ENCODE measurements around the gene FNDC5.
A peak's percentile ranks its signal among the peaks of the same experiment; 100 is the strongest.
"Not testable (repeated sequence)": the region's sequence is repeated elsewhere in the genome, so short reads cannot be mapped to it uniquely, and the experiment has no call there.

The FNDC5 gene

DNA sequence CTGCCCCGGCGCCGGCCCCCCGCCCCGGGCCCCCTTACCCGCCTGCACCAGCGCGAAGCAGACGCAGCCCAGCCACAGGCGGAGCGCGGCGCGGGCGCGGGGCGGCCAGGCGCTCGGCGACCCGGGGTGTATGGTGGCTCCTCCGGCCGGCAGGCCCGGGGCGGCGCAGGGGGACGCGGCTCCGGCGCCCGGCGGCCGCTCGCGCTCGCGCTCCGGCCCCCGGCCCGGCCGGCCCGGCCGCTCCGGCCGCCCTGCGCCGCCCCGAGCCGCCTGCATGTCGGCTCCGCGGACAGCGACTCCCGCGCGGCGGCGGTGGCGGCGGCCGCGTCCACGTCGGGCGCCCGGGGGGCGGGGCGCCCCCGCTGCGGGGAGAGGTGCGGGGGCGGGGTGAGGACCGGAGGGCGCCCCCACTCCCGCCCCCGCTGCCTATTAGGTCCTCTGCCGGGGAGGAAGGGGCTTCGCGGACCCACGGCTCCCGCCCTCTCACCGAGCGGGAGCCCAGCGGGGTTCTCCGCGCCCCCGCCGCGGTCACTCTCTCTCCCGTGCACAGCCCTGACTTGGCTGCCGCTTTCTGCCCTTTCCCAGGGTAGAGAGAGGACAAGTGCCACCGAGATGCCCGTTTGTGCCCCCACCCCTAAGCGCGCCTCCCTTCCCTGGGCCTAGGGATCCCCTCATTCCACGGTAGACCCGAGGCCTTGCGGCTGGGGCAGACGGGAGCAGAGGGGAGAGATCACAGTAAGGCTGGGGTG lies at the start of gene FNDC5:
FNDC5 (minus strand) TSS at position 298 of the 749 bp plus-strand sequence.
- no peak for DNase-seq (ENCODE audit: low read depth in 1 of 2, low spot score in 1 of 2)
- TF ChIP-seq JUND (IDR thresholded peaks at IDR 0.05; ENCODE audit: low read depth) = no peak
- in situ Hi-C loops (cut with HindIII; ENCODE audit: low pct_unique_long_range_greater_than_20kb, low sequenced_read_pairs) = no loop called here

DNA sequence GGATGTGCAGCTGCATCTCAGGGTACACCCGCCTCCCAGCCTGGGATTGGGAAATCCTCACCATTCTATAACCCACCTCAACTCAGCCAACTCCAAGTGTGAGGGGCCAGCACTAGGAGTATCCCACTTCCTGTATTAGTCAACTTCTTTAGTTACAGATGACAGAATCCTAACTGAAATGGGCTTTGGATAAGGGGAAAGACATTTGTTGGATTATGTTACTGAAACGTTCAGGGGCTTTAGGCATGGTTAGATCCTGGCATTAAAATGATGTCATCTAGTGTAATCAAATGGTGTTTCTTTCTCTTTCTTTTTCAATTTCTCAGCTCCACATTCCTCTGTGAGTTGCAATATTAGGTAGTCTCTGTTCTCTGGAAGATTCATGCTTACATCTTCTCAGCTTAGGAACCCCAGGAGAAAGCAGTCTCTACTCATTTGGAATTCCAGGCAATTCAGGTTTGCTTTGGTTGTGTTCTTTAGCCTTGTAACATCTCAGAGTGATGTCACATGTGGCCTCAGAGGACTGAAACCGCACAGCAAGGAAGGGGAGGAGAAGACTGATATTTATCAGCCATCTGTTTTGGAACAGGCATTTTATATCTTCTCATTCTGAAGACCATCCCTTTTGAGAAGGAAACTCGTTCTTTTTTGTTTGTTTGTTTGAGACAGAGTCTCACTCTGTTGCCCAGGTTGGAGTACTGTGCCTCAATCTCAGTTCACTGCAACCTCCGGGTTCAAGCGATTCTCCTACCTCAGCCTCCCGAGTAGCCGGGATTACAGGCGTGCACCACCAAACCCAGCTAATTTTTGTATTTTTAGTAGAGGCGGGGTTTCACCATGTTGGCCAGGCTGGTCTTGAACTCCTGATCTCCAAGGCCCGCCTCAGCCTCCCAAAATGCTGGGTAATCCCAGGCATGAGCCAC lies 49.4 kb upstream of the FNDC5 start:
- TF ChIP-seq JUND (IDR thresholded peaks at IDR 0.05; ENCODE audit: low read depth) = no peak
- in situ Hi-C loops (cut with HindIII; ENCODE audit: low pct_unique_long_range_greater_than_20kb, low sequenced_read_pairs) = no loop called here
- no peak for DNase-seq (ENCODE audit: low read depth in 1 of 2, low spot score in 1 of 2)

- TF ChIP-seq JUND (IDR thresholded peaks at IDR 0.05; ENCODE audit: low read depth) = no peak
- in situ Hi-C loops (cut with HindIII; ENCODE audit: low pct_unique_long_range_greater_than_20kb, low sequenced_read_pairs) = no loop called here
- DNase-seq (ENCODE audit: low read depth in 1 of 2, low spot score in 1 of 2) = no peak
Measured at GRCh38 chr1:32918179-32918578, 47.5 kb upstream of the FNDC5 start.

DNA sequence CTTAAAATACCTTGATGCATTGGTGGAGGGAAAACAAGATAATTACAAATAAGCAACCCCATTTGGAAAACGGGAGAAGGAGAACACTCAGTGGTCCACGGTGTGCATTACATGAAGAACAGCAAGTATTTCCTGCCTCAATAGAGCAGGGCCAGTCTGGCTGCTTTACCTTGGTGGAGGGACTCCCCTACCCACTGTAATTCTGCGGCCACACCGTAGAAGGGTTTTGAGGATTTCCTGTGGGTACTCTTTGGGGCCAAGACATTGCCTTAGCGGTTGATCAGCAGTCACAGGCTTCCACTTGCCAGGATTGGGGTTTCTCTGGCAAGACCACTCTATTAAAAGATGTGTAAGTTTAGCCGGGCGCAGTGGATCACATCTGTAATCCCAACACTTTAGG lies 46.8 kb upstream of the FNDC5 start:
- in situ Hi-C loops (cut with HindIII; ENCODE audit: low pct_unique_long_range_greater_than_20kb, low sequenced_read_pairs) = no loop called here

GRCh38 chr1:32915766-32916706 lies 45.3 kb upstream of the FNDC5 start:
- in situ Hi-C loops (cut with HindIII; ENCODE audit: low pct_unique_long_range_greater_than_20kb, low sequenced_read_pairs) = no loop called here
- no peak for TF ChIP-seq JUND (IDR thresholded peaks at IDR 0.05; ENCODE audit: low read depth)

More for the DNA sequence above, 46.8 kb upstream of the FNDC5 start:
- TF ChIP-seq JUND (IDR thresholded peaks at IDR 0.05; ENCODE audit: low read depth) = no peak
- no peak for DNase-seq (ENCODE audit: low read depth in 1 of 2, low spot score in 1 of 2)

DNA sequence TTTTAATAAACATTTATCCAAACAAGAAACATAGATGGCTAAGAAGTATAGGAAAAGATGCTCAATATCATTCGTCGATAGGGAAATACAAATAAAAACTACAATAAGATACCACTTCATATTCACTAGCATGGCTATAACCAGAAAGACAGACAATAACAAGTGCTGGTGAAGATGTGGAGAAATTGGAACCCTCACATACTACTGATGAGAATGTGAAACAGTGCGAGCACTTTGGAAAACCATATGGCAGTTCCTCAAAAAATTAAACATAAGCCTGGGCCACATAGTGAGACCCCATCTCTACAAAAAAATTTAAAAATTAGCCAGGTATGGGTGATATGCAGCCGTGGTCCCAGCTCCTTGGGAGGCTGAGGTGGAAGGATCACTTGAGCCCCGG lies 39.6 kb upstream of the FNDC5 start:
- in situ Hi-C loops (cut with HindIII; ENCODE audit: low pct_unique_long_range_greater_than_20kb, low sequenced_read_pairs) = no loop called here
- no peak for DNase-seq (ENCODE audit: low read depth in 1 of 2, low spot score in 1 of 2)
- no peak for TF ChIP-seq JUND (IDR thresholded peaks at IDR 0.05; ENCODE audit: low read depth)

More at GRCh38 chr1:32915766-32916706, 45.3 kb upstream of the FNDC5 start:
- DNase-seq (ENCODE audit: low read depth in 1 of 2, low spot score in 1 of 2) = no peak

DNA sequence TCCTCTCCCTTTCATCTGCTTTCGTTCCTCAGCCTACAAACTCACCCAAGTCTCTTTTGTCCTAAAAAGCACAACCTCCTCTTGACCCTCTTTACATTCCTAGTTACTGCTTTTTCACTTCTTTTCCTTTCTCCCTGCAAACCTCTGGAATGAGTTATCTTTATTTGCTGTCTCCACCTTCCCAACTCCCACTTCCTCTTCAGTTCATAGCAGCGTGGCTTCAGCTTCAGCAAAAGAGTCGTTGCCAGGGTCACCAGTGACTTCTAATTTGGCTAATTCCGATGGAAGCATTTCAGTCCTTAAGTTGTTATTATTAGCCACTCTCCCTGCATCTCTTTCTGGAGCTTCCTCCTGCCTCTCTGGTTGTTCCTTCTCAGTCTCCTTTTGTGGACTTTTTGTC lies 36.7 kb upstream of the FNDC5 start:
- TF ChIP-seq JUND (IDR thresholded peaks at IDR 0.05; ENCODE audit: low read depth) = no peak
- in situ Hi-C loops (cut with HindIII; ENCODE audit: low pct_unique_long_range_greater_than_20kb, low sequenced_read_pairs) = no loop called here
- peak in 1 of 2 experiments; percentile 40 for DNase-seq (ENCODE audit: low read depth in 1 of 2, low spot score in 1 of 2)

GRCh38 chr1:32906654-32907053 lies 35.9 kb upstream of the FNDC5 start:
- no peak for DNase-seq (ENCODE audit: low read depth in 1 of 2, low spot score in 1 of 2)
- no peak for TF ChIP-seq JUND (IDR thresholded peaks at IDR 0.05; ENCODE audit: low read depth)
- in situ Hi-C loops (cut with HindIII; ENCODE audit: low pct_unique_long_range_greater_than_20kb, low sequenced_read_pairs) = no loop called here

DNA sequence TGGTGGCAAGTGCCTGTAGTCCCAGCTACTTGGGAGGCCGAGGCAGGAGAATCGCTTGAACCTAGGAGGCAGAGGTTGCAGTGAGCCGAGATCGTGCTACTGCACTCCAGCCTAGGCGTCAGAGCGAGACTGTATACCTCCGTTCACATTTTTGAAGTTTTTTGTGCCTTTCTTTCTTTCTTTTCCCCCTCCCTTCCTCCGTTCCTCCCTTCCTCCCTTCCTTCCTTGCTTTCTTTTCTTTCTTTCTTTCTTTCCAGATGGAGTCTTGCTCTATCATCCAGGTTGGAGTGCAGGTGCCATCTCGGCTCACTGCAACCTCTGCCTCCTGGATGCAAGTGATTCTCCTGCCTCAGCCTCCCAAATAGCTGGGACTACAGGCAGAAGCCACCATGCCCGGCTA lies 34.9 kb upstream of the FNDC5 start:
- in situ Hi-C loops (cut with HindIII; ENCODE audit: low pct_unique_long_range_greater_than_20kb, low sequenced_read_pairs) = not testable (repeated sequence)

DNA sequence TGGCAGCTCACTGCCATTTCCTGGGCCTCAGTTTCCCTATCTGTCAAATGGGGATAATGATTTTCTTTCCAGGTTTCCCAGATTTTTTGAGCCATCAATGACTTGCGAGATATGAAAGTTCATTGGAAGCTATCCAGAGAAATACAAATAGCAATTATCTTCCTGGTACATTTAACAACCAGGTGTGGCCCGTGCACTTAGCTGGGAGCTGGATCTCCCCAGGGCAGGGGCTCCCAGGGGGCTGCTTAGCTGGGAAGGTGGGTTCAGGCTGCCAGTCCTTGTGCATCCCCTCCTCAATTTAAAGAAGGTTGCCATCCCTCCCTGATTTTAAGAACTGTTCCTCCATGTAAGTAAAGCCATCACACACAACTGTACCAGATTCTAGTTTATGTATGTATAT lies 34.1 kb upstream of the FNDC5 start:
- no peak for DNase-seq (ENCODE audit: low read depth in 1 of 2, low spot score in 1 of 2)
- TF ChIP-seq JUND (IDR thresholded peaks at IDR 0.05; ENCODE audit: low read depth) = no peak
- in situ Hi-C loops (cut with HindIII; ENCODE audit: low pct_unique_long_range_greater_than_20kb, low sequenced_read_pairs) = no loop called here

More for the DNA sequence above, 34.9 kb upstream of the FNDC5 start:
- not testable (repeated sequence) for DNase-seq (ENCODE audit: low read depth in 1 of 2, low spot score in 1 of 2)

DNA sequence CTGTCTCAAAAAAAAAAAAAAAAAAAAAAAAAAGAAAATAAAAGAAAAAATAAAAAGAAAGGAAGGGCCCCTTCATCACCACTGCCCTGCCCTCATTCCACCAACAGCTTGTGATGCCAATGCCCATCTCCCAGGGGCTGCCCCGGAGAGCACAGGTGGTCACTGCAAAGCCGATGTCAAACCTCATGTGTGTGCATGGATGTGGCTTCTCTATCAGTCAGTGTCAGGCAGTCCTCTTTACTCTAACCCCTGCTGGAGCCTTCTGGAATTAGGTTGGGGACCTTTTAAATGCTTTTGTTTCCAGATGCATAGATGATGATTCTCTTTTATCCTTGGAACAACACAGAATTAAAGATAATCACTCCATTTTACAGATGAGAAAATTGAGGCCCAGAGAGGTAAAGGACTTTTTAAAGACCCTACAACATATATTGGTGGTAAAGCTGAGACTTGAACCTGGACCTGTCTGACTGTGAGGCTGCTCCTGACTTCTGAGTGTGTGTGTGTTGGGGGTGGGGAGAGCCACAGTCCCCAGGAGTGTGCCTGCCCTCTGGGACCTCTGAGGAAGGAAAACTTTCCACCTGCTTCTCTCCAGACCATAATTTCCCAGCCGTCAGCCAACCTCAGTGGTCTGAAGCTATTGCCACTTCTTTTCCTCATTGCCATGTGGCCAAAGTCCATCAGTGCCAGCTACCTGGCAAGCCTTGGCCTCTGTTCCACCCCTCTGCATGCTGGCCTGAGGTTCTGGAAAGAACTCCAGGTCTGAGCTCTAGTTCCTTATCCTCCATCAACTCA lies 33.5 kb upstream of the FNDC5 start:
- in situ Hi-C loops (cut with HindIII; ENCODE audit: low pct_unique_long_range_greater_than_20kb, low sequenced_read_pairs) = no loop called here
- TF ChIP-seq JUND (IDR thresholded peaks at IDR 0.05; ENCODE audit: low read depth) = no peak
- DNase-seq (ENCODE audit: low read depth in 1 of 2, low spot score in 1 of 2) = no peak

Data from T47D (cell line).